Measurements from ENCODE around the gene DMD.

DNA sequence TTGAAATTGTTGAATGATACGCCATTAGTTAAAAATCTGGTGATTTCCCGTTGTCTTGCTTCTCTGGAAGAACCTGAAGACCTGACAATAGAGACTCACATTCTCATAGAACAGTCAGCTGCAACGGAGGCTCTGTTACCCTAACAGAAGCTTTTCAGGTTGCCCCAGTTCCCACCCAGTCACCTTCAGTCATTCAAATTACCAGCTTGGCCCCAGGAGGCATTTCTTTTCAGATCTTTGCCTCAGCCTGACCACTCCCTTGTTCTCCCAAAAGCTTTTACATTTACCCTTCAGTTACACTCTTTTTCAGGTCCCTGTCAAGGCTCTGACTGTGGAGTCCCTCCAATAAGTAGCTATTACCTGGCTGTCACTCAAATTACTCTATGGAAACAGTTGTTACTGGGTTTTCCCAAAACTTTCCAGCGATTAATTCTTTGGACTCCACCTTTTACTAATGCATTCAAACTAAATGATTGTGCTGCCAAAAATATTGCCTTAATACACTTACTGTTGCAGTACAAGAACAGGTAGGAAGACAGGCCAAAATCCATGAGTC is 1977.3 kb downstream of the DMD start:
- no peak for TF ChIP-seq CTCF (IDR thresholded peaks at IDR 0.05)
- TF ChIP-seq TCF7L2 (IDR thresholded peaks at IDR 0.05; ENCODE audit: low read depth, low read length): no peak
- TF ChIP-seq POLR2AphosphoS5 (IDR thresholded peaks at IDR 0.05; ENCODE audit: low read depth, low read length): no peak

All from Panc1 (cell line).